Gastroesophageal sphincter (tissue), 3 donors: ENCODE results near the gene TEX38.

Experiments used
- EP300 ChIP-seq: sonication (generic); formaldehyde crosslinking; IDR thresholded peaks from one replicate; pipeline ENCODE4 v1.6.1; 2017; ENCODE audit warnings: antibody characterized with exemption, mild to moderate bottlenecking
- POLR2A ChIP-seq, 2 donors: fragments of 450-650 bp; IDR thresholded peaks; one replicate each; pipeline ENCODE4 v1.6.1; 2017; ENCODE audit warnings: antibody characterized with exemption in 2 of 2, mild to moderate bottlenecking in 2 of 2, moderate library complexity in 1 of 2
- POLR2AphosphoS5 ChIP-seq: sonication (generic); formaldehyde crosslinking; IDR thresholded peaks from one replicate; pipeline ENCODE4 v1.6.1; 2017; ENCODE audit warnings: antibody characterized with exemption
- TF ChIP-seq, protein P1 (sequence below), 4 experiments: fragments of 200-600 bp in 2 of 4; fragments of 450-650 bp in 2 of 4; sonication (generic) in 1 of 4; IDR thresholded peaks; one replicate each; pipeline ENCODE4 v1.5.1; 2017 to 2019; ENCODE audit warnings: antibody characterized with exemption in 4 of 4, mild to moderate bottlenecking in 2 of 4, moderate library complexity in 2 of 4

DNA sequence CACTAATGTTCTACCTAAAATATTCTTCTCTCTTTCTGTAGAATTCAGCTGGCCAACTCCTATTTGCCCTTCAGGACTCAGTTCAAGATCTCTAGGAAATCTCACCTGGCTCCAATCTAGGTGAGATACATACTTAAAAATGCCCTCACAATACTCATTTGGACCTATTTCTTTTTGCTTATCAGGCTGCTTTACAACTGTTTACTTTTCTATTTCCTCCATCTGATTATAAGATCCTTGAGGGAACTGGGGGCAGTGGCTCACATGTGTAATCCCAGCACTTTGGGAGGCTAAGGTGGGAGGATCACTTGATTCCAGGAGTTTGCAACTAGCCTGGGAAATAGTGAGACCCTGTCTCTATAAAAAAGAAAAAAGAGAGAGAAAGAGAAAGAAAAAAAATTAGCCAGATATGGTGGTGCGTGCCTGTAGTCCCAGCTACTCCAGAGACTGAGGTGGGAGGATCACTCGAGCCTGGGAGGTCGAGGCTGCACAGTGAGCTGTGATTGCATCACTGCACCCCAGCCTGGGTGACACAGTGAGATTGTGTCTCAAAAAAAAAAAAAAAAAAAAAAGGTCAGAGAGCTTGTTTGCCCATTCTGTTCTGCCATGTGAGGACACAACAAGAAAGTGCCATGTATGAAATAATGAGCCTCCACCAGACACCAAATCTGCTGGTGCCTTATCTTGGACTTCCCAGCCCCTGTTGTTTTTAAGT is 32.4 kb downstream of the TEX38 start:
- TF ChIP-seq POLR2A (IDR thresholded peaks at IDR 0.05): no peak
- TF ChIP-seq, protein P1, sequence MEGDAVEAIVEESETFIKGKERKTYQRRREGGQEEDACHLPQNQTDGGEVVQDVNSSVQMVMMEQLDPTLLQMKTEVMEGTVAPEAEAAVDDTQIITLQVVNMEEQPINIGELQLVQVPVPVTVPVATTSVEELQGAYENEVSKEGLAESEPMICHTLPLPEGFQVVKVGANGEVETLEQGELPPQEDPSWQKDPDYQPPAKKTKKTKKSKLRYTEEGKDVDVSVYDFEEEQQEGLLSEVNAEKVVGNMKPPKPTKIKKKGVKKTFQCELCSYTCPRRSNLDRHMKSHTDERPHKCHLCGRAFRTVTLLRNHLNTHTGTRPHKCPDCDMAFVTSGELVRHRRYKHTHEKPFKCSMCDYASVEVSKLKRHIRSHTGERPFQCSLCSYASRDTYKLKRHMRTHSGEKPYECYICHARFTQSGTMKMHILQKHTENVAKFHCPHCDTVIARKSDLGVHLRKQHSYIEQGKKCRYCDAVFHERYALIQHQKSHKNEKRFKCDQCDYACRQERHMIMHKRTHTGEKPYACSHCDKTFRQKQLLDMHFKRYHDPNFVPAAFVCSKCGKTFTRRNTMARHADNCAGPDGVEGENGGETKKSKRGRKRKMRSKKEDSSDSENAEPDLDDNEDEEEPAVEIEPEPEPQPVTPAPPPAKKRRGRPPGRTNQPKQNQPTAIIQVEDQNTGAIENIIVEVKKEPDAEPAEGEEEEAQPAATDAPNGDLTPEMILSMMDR (IDR thresholded peaks at IDR 0.05): no peak
- TF ChIP-seq POLR2AphosphoS5: no peak
- TF ChIP-seq EP300: no peak
